ENCODE data around the gene TOMM6. TPM values are rescaled to one million over a fixed set of nuclear protein-coding genes. Genes with fewer than 3 reads are reported as not detected.

Gene TOMM6
- total RNA-seq, 4 donors from 2014 or later: 76.9 to 146 (median 118) TPM

- DNase-seq (ENCODE audit: low spot score) (no peak), ATAC-seq (ENCODE audit: low FRiP score) (peak; percentile 2)
- TF ChIP-seq, protein P1, sequence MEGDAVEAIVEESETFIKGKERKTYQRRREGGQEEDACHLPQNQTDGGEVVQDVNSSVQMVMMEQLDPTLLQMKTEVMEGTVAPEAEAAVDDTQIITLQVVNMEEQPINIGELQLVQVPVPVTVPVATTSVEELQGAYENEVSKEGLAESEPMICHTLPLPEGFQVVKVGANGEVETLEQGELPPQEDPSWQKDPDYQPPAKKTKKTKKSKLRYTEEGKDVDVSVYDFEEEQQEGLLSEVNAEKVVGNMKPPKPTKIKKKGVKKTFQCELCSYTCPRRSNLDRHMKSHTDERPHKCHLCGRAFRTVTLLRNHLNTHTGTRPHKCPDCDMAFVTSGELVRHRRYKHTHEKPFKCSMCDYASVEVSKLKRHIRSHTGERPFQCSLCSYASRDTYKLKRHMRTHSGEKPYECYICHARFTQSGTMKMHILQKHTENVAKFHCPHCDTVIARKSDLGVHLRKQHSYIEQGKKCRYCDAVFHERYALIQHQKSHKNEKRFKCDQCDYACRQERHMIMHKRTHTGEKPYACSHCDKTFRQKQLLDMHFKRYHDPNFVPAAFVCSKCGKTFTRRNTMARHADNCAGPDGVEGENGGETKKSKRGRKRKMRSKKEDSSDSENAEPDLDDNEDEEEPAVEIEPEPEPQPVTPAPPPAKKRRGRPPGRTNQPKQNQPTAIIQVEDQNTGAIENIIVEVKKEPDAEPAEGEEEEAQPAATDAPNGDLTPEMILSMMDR (IDR thresholded peaks at IDR 0.05): no peak
Observed at GRCh38 chr6:41781366-41781730, 6.1 kb upstream of the TOMM6 start.

DNA sequence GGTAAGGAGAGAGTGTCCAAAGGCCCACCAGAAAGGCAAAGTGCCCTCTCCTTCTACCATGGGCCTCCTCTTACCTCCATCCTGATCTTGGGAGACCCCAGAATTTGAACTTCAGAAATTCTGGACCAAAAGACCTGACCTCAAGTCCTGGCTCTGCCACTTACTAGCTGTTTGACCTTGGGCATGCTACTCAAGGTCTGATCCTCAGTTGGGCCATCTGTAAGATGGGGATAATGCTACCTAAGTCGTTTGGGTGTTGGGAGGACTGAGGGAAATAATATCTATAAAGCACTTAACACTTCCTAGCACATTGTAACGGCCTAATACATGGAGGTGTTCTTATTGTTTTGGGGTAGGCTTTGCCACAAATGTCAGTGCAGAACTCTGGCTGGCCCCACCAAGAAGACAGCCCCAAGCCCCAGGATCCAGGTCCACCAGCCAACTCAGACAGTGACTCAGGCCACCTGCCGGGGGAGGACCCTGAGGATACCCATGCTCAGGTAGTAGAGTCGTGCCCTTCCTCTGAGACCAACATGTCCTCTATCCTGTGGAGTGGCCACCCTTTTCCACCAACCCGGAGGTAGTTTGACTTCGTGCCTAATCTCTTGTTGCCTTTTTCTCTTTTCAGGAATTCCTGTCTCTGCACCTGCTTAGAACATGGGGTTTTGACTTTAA is 4.3 kb upstream of the TOMM6 start:
- TF ChIP-seq, protein P1 (IDR thresholded peaks at IDR 0.05): no peak
- ATAC-seq (ENCODE audit: low FRiP score) (no peak), DNase-seq (ENCODE audit: low spot score) (no peak)

DNA sequence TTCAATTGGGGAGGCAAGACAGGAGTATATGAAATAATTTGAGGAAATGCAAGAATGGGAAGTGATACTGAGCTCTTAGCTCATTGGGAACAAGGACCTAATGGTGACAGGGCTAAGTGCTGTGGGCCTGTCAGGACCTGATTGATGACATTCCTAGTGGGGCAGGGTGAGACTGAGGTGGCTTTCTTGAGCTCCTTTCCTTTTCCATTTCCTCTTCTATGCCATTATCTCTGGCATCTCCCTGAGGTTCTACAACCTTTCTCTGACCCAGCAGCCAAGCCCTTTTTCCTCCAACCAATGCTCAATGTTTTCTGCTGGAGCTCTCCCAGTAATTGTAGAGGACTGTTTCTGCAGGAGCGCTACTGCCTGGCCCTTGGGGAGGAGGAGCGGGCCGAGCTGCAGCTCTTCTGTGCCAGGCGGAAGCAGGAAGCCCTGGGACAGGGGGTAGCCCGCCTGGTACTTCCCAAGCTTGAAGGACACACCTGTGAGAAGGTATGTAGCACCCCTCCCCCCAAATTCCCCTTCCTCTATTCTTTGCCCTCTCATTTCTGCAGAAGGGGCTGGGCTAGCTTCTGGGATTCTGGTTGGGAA is 2.8 kb upstream of the TOMM6 start:
- DNase-seq (ENCODE audit: low spot score) (no peak), ATAC-seq (ENCODE audit: low FRiP score) (no peak)
- TF ChIP-seq, protein P1 (IDR thresholded peaks at IDR 0.05): no peak

- DNase-seq (ENCODE audit: low spot score): no peak
Observed at GRCh38 chr6:41785254-41785653, 2.2 kb upstream of the TOMM6 start.

DNA sequence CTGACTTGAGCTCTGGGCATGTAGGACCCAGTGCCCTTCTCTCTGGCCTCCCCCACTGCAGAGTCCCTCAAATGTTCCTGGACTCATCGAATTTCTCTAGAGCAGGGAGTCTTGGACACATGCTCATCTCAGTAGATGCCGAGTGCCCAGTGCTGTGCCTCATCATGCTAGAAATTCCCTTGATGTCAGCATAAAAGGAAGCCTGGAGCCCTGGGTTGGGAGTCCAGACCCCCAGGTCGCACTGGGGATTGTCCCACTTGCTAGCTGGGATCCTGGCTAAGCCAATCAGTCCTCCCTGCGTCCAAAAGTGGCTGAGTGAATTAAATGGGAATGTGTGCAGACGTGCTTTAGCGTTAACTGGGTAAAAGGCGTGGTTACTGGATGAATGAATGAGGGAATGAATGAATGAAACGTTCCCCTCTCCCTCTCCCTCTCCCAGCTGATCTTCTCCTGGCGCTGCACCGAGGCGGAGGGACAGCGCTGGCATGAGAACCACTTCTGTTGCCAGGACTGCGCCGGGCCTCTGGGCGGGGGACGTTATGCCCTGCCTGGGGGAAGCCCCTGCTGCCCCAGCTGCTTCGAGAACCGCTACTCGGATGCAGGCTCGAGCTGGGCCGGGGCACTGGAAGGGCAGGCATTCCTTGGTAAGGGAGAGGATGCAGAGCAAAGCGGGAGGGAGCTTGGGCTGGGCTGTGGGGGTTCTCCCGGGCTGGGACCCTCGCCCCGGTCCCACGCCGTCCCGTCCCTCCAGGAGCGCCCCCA is 1.6 kb upstream of the TOMM6 start:
- ATAC-seq (ENCODE audit: low FRiP score): no peak
- DNase-seq (ENCODE audit: low spot score): no peak
- TF ChIP-seq, protein P1 (IDR thresholded peaks at IDR 0.05): no peak

More at GRCh38 chr6:41785254-41785653, 2.2 kb upstream of the TOMM6 start:
- TF ChIP-seq, protein P1 (IDR thresholded peaks at IDR 0.05): no peak
- ATAC-seq (ENCODE audit: low FRiP score): no peak

GRCh38 chr6:41786451-41787218 is 859 bp upstream of the TOMM6 start:
- TF ChIP-seq, protein P1 (IDR thresholded peaks at IDR 0.05): peak in 1 of 3 donors; percentile 79
- peak; percentile 65 for DNase-seq (ENCODE audit: low spot score)
- ATAC-seq (ENCODE audit: low FRiP score): peak; percentile 90

Measured in omental fat pad (tissue), 4 donors.